Measurements from ENCODE around the gene CNTN5. TPM values are rescaled to one million over a fixed set of nuclear protein-coding genes. Genes with fewer than 3 reads are reported as not detected.

CNTN5 gene
- total RNA-seq, 2 donors from 2014 or later = not detected

GRCh38 chr11:99446400-99446799 is 425.7 kb downstream of the CNTN5 start:
- Mint-ChIP-seq H3K9me3 (peaks cover 4 to 6% of the 10 kb centered on the region in 2 donors), H3K27ac (no peak overlapping the region), H3K4me3 (no peak overlapping the region), H3K36me3 (ENCODE audit: insufficient read depth in 2 of 2) (no peaks in the 10 kb centered on the region), H3K27me3 (ENCODE audit: low read depth) (no peaks in the 10 kb centered on the region), H3K4me1 (ENCODE audit: low read depth) (no peaks in the 10 kb centered on the region)
- ATAC-seq (replicated peaks in 1 of 2) (no peak), DNase-seq (no peak)

- Mint-ChIP-seq H3K4me3 (no peak overlapping the region), H3K27ac (no peak overlapping the region), H3K4me1 (ENCODE audit: low read depth) (no peaks in the 10 kb centered on the region), H3K27me3 (ENCODE audit: low read depth) (no peaks in the 10 kb centered on the region), H3K9me3 (peaks cover 5 to 6% of the 10 kb centered on the region in 2 donors), H3K36me3 (ENCODE audit: insufficient read depth in 2 of 2) (no peaks in the 10 kb centered on the region)
- DNase-seq (no peak), ATAC-seq (replicated peaks in 1 of 2) (no peak)
Measured at GRCh38 chr11:99449345-99449744, 428.6 kb downstream of the CNTN5 start.

- no peak overlapping the region for H3K27ac Mint-ChIP-seq
- no peak for DNase-seq
- no peak for ATAC-seq (replicated peaks in 1 of 2)
- H3K27me3 Mint-ChIP-seq (ENCODE audit: low read depth) = no peaks in the 10 kb centered on the region
- H3K9me3 Mint-ChIP-seq = peaks cover 2 to 5% of the 10 kb centered on the region in 2 donors
- H3K36me3 Mint-ChIP-seq (ENCODE audit: insufficient read depth in 2 of 2) = no peaks in the 10 kb centered on the region
- H3K4me3 Mint-ChIP-seq = no peak overlapping the region
- H3K4me1 Mint-ChIP-seq (ENCODE audit: low read depth) = no peaks in the 10 kb centered on the region
Measured at GRCh38 chr11:99452075-99452474, 431.3 kb downstream of the CNTN5 start.

- no peak for ATAC-seq (replicated peaks in 1 of 2)
- no peaks in the 10 kb centered on the region for H3K4me1 Mint-ChIP-seq (ENCODE audit: low read depth)
- peaks cover 5 to 16% of the 10 kb centered on the region in 2 donors for H3K9me3 Mint-ChIP-seq
- no peak overlapping the region for H3K27ac Mint-ChIP-seq
- no peak overlapping the region for H3K4me3 Mint-ChIP-seq
- H3K36me3 Mint-ChIP-seq (ENCODE audit: insufficient read depth in 2 of 2) = peaks cover 0 to 1% of the 10 kb centered on the region in 2 donors
- H3K27me3 Mint-ChIP-seq (ENCODE audit: low read depth) = no peaks in the 10 kb centered on the region
- DNase-seq = no peak
Measured at GRCh38 chr11:99461913-99462312, 441.2 kb downstream of the CNTN5 start.

- peaks cover 0 to 4% of the 10 kb centered on the region in 2 donors for H3K9me3 Mint-ChIP-seq
Measured at GRCh38 chr11:99464985-99465384, 444.2 kb downstream of the CNTN5 start.

GRCh38 chr11:99489581-99489980 is 468.8 kb downstream of the CNTN5 start:
- no peak for ATAC-seq (replicated peaks in 1 of 2)
- no peaks in the 10 kb centered on the region for H3K36me3 Mint-ChIP-seq (ENCODE audit: insufficient read depth in 2 of 2)
- H3K9me3 Mint-ChIP-seq = peaks cover 7 to 14% of the 10 kb centered on the region in 2 donors
- H3K4me3 Mint-ChIP-seq = no peak overlapping the region
- no peak for DNase-seq
- H3K27me3 Mint-ChIP-seq (ENCODE audit: low read depth) = no peaks in the 10 kb centered on the region
- no peak overlapping the region for H3K27ac Mint-ChIP-seq
- H3K4me1 Mint-ChIP-seq (ENCODE audit: low read depth) = no peaks in the 10 kb centered on the region

More at GRCh38 chr11:99464985-99465384, 444.2 kb downstream of the CNTN5 start:
- ATAC-seq (replicated peaks in 1 of 2) (no peak), DNase-seq (no peak)
- no peaks in the 10 kb centered on the region for H3K36me3 Mint-ChIP-seq (ENCODE audit: insufficient read depth in 2 of 2)
- H3K27ac Mint-ChIP-seq = no peak overlapping the region
- H3K4me1 Mint-ChIP-seq (ENCODE audit: low read depth) = no peaks in the 10 kb centered on the region
- no peaks in the 10 kb centered on the region for H3K27me3 Mint-ChIP-seq (ENCODE audit: low read depth)
- no peak overlapping the region for H3K4me3 Mint-ChIP-seq

DNA sequence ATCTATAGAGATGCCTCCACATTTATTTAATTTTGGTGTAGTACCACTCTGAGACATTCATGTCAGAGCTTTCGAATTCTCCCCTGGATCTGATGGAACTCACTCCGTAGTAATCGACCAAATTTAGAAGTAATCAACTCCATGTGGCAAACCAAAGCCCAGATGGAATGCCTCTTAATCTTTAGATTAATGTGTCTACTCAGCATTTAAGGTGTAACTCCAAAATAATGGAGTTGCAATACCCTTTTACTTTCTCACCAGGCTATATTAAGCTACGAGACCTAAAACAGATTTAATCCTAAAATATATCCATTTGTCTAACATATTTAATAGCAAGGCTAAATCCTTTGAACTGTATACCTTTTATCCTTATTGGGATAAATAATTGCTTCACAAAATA is 473.3 kb downstream of the CNTN5 start:
- Mint-ChIP-seq H3K9me3 (peaks cover 5 to 10% of the 10 kb centered on the region in 2 donors), H3K4me1 (ENCODE audit: low read depth) (no peaks in the 10 kb centered on the region), H3K4me3 (no peak overlapping the region), H3K27ac (no peak overlapping the region), H3K36me3 (ENCODE audit: insufficient read depth in 2 of 2) (peaks cover 0 to 1% of the 10 kb centered on the region in 2 donors), H3K27me3 (ENCODE audit: low read depth) (no peaks in the 10 kb centered on the region)
- no peak for ATAC-seq (replicated peaks in 1 of 2)
- DNase-seq = no peak

DNA sequence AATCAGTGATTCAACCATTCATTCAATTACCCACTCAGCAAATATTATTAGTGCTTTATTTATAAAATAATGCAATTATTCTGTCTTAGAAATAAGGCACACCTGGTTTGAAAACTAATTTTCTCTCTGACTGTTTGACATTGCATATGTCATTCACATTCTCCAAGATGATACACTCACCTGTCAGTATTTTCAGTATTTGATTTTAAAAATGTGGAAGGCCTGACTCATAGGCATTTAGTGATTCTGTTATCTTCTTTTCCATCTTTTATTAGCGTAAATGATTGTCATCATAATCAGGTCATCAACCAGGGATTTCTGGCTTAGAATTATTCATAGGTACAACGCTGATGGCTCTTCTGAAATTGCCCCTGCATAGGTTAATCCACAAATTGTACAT is 480.9 kb downstream of the CNTN5 start:
- H3K4me1 Mint-ChIP-seq (ENCODE audit: low read depth) = no peaks in the 10 kb centered on the region
- peaks cover 9 to 14% of the 10 kb centered on the region in 2 donors for H3K9me3 Mint-ChIP-seq
- no peaks in the 10 kb centered on the region for H3K27me3 Mint-ChIP-seq (ENCODE audit: low read depth)
- no peak overlapping the region for H3K27ac Mint-ChIP-seq
- no peak overlapping the region for H3K4me3 Mint-ChIP-seq
- ATAC-seq (replicated peaks in 1 of 2) (no peak), DNase-seq (no peak)
- H3K36me3 Mint-ChIP-seq (ENCODE audit: insufficient read depth in 2 of 2) = no peaks in the 10 kb centered on the region

GRCh38 chr11:99505316-99505715 is 484.6 kb downstream of the CNTN5 start:
- no peaks in the 10 kb centered on the region for H3K27me3 Mint-ChIP-seq (ENCODE audit: low read depth)
- peaks cover 7 to 14% of the 10 kb centered on the region in 2 donors for H3K9me3 Mint-ChIP-seq
- H3K36me3 Mint-ChIP-seq (ENCODE audit: insufficient read depth in 2 of 2) = no peaks in the 10 kb centered on the region
- no peak for DNase-seq
- H3K4me1 Mint-ChIP-seq (ENCODE audit: low read depth) = no peaks in the 10 kb centered on the region
- H3K4me3 Mint-ChIP-seq = no peak overlapping the region
- no peak for ATAC-seq (replicated peaks in 1 of 2)
- no peak overlapping the region for H3K27ac Mint-ChIP-seq

- H3K4me1 Mint-ChIP-seq (ENCODE audit: low read depth) = no peaks in the 10 kb centered on the region
- no peak overlapping the region for H3K27ac Mint-ChIP-seq
- H3K36me3 Mint-ChIP-seq (ENCODE audit: insufficient read depth in 2 of 2) = no peaks in the 10 kb centered on the region
- DNase-seq = no peak
- peaks cover 7 to 13% of the 10 kb centered on the region in 2 donors for H3K9me3 Mint-ChIP-seq
- no peak for ATAC-seq (replicated peaks in 1 of 2)
- no peaks in the 10 kb centered on the region for H3K27me3 Mint-ChIP-seq (ENCODE audit: low read depth)
- no peak overlapping the region for H3K4me3 Mint-ChIP-seq
Measured at GRCh38 chr11:99505831-99506230, 485.1 kb downstream of the CNTN5 start.

DNA sequence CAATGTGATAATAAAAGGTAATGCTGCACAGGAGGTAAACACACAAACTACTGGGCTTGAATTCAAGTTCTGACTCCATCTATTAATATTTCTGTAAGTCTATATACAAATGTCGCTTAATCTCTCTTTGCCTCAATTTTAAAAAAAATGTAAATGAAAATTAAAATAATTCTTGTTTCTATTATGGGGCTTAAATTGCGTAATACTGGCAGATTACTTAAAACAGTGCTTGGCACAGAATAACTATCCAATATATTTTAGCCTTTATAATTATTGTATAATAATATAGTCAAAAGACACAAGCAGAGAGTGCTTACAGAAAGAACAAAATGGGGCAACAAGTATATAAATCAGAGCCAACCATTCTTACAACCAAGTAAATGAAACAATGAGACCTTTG is 489.1 kb downstream of the CNTN5 start:
- ATAC-seq (replicated peaks in 1 of 2) (no peak), DNase-seq (no peak)
- no peak overlapping the region for H3K27ac Mint-ChIP-seq
- H3K36me3 Mint-ChIP-seq (ENCODE audit: insufficient read depth in 2 of 2) = no peaks in the 10 kb centered on the region
- H3K4me1 Mint-ChIP-seq (ENCODE audit: low read depth) = no peaks in the 10 kb centered on the region
- H3K27me3 Mint-ChIP-seq (ENCODE audit: low read depth) = no peaks in the 10 kb centered on the region
- H3K4me3 Mint-ChIP-seq = no peak overlapping the region
- peaks cover 0 to 4% of the 10 kb centered on the region in 2 donors for H3K9me3 Mint-ChIP-seq

DNA sequence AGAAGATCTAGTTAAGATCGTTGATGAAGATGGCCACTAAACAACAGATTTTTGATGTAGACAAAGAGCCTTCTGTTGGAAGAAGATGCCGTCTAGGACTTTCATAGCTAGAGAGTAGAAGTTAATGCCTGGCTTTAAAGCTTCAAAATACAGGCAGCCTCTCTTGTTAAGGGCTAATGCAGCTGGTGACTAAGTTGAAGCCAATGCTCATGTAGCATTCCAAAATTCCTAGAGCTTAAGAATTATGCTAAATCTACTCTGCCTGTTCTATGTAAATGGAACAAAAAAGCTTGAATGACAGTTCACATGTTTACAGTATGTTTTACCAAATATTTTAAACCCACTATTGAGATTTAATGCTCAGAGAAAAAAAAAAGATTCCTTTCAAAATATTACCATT is 492.6 kb downstream of the CNTN5 start:
- Mint-ChIP-seq H3K27me3 (ENCODE audit: low read depth) (no peaks in the 10 kb centered on the region), H3K9me3 (peaks cover 2 to 6% of the 10 kb centered on the region in 2 donors), H3K4me3 (no peak overlapping the region), H3K4me1 (ENCODE audit: low read depth) (no peaks in the 10 kb centered on the region), H3K27ac (no peak overlapping the region), H3K36me3 (ENCODE audit: insufficient read depth in 2 of 2) (no peaks in the 10 kb centered on the region)
- ATAC-seq (replicated peaks in 1 of 2) (no peak), DNase-seq (no peak)

GRCh38 chr11:99519095-99519494 is 498.3 kb downstream of the CNTN5 start:
- no peaks in the 10 kb centered on the region for H3K36me3 Mint-ChIP-seq (ENCODE audit: insufficient read depth in 2 of 2)

GRCh38 chr11:99522467-99523173 is 501.9 kb downstream of the CNTN5 start:
- Mint-ChIP-seq H3K9me3 (peaks cover 4 to 12% of the 10 kb centered on the region in 2 donors), H3K27ac (no peak overlapping the region), H3K4me3 (no peak overlapping the region), H3K27me3 (ENCODE audit: low read depth) (no peaks in the 10 kb centered on the region), H3K4me1 (ENCODE audit: low read depth) (no peaks in the 10 kb centered on the region), H3K36me3 (ENCODE audit: insufficient read depth in 2 of 2) (no peaks in the 10 kb centered on the region)
- ATAC-seq (replicated peaks in 1 of 2) (no peak), DNase-seq (no peak)

More at GRCh38 chr11:99519095-99519494, 498.3 kb downstream of the CNTN5 start:
- ATAC-seq (replicated peaks in 1 of 2) (no peak), DNase-seq (no peak)
- peaks cover 4 to 15% of the 10 kb centered on the region in 2 donors for H3K9me3 Mint-ChIP-seq
- no peak overlapping the region for H3K4me3 Mint-ChIP-seq
- H3K4me1 Mint-ChIP-seq (ENCODE audit: low read depth) = no peaks in the 10 kb centered on the region
- H3K27ac Mint-ChIP-seq = no peak overlapping the region
- no peaks in the 10 kb centered on the region for H3K27me3 Mint-ChIP-seq (ENCODE audit: low read depth)
